Stromal cell of bone marrow (primary cell): ENCODE data around the gene EME1.
A peak's percentile ranks its signal among the peaks of the same experiment; 100 is the strongest.
"Not testable (repeated sequence)": the region's sequence is repeated elsewhere in the genome, so short reads cannot be mapped to it uniquely, and the experiment has no call there.

Source experiments
- DNase-seq: peaks from one replicate; pipeline ENCODE4 v3.0.0-alpha.2; 2012; ENCODE audit warnings: low read depth

The EME1 gene

DNA sequence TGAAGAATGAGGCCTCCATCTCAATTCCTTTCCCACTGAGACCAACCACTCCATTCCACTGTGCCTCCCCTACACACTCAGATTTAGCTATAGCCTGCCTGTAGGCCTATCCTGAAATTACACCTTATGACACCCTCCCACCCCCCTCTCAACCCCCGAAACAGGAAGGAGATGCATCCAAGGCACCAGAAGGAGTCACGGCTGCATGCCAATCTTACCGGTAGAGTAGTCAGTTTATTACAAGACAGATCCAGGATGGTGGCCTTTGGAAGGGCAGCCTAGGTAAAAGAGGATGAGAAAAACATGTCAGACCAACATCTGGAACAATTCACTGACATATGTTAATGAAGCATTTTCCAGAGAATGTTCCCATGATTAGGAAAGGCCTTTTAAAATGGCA lies 21.7 kb downstream of the EME1 start:
- DNase-seq = no peak

DNA sequence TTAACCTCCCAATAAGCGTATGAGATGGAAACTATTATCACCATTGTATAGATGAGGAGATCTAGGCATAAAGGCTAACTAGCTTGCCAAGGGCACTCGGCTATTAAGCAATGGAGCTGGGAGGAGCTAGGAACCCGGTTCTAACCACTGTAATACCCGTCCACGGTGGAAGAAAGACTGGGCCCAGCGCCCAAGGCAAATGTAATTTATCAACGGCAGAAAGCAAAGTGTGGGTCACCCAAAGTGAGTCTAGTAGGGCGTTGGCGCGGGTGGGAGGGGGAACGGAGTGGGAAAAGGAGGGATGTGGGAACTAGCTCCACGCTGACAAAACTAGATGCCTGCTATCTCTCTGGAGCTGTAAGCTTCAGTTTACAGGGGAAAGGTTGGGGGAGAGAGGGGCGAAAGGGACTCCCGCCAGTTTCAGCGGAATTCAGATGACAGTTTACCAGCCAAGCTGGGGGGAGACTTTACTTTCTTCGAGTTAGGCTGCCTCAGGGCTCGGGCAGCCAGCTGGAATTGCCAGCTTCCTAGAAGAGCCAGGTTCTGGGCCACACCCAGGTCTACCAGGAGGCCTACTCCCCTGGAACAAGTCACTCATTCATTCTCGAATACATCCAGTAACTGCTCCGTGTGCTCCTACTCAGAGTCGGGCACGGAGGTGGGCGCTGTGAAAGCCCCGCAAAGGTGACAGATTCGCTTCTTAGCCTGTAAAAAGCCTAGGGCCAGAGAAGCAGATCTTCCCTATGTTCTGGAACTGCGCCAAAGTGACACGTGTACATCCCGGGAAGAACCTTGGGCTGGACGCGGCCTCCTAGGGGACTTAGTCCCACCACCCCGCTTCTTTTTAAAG lies 23.5 kb downstream of the EME1 start:
- peak; percentile 42 for DNase-seq

DNA sequence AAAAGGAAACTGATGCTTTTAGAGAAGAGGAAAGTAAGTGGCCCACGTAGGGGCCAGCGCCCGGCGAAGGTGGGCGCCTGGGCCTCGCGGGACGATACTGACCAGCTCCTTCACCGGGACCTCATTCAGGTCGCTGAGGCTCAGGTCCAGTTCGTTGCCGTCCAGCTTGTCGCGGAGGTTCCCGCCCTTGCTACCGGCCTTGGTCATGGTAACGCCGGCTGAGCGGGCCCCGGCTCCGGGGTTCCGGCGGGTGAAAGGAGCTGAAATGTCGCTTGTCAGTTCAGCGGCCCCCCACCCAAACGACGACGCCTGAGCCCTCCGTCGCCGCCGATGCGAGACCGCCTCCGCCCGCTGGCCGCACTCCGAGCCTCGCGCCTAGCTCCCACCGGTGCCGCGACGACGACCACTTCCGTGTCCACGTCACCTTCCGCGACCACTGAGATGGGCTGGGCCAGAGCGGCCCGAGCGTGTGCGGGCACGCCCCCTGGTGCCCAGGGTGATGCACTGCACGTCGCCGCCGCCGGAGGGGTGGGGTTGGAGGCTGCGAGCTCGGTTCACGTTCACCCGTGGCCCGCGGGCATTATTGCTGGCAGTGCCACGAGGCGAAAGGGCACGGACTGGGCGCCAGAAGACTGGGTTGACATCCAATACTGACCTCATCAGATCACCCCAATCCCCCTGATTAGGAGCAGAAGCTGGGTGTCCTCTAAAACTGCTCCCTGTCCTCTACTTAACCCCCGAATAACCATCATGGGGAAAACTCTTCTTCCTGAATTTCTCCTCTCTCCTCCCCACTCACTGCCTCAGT lies 24.3 kb downstream of the EME1 start, which contains the start of gene LRRC59:
Gene LRRC59, minus strand, starts transcription at position 413 of the 808 bp plus-strand sequence. Its CDS starts 206 bp downstream, at position 207.
- peak; percentile 56 for DNase-seq

GRCh38 chr17:50397919-50398285 lies 24.9 kb downstream of the EME1 start:
- no peak for DNase-seq

GRCh38 chr17:50398672-50399071 lies 25.6 kb downstream of the EME1 start:
- DNase-seq = not testable (repeated sequence)

GRCh38 chr17:50399591-50399990 lies 26.6 kb downstream of the EME1 start:
- not testable (repeated sequence) for DNase-seq

- not testable (repeated sequence) for DNase-seq
Measured at GRCh38 chr17:50405351-50405750, 32.3 kb downstream of the EME1 start.

DNA sequence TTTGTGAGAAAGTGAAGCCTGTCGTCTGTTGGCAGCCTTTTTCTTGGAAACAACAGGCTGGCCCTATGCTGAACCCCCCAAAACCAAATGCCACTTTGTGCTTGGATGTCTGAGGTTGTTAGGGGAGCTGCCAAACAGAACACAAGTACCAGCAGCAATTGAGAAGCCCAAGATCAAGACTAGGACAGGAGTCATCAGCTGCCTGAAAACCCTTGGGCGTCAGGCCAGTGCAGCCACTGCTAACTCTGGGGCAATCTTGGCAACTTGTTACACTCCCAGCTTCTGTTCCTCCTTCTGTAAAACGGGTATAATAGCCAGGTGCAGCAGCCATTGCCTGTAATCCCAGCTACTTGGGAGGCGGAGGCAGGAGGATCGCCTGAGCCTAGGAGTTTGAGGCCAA lies 33.5 kb downstream of the EME1 start:
- DNase-seq = no peak

GRCh38 chr17:50407921-50408320 lies 34.9 kb downstream of the EME1 start:
- DNase-seq = no peak

- DNase-seq = no peak
Measured at GRCh38 chr17:50412188-50412732, 39.2 kb downstream of the EME1 start.

DNA sequence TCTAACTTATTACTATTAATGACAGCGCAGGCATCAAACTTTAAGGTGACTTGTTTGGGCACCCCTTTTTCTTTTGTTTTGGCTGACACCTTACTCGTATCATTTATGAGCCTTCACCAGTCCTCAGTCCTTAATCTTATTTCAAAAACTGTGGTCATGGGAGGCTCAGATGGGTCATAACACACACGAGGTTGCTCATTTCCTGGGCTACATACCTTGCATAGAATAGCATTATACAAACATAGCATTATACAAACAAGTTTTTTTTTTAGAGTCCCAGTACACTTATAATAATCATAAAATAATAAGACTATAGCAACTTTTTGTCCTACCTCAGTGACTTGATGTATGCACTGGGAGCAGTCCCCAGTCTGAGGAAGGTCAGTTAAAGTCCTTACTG lies 41.8 kb downstream of the EME1 start:
- no peak for DNase-seq

DNA sequence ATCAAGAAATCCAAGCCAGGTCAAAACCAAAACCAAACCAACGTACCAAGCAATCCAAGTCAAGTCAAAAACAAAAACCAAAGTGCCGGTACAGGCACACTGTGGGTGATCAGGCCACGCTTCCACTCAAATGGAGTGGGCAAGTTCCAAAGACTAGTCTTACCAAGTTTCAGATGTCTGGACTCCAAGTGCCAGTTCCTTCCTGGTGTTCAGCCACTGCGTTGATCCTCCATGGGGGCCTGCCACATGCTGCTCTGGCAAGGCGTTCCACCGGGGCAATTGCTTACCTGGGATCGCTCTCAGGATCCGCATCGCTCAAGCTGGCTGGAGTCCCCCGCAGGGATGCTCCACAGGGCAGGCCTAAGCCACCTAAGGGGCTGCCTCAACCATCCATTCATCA lies 46.5 kb downstream of the EME1 start:
- not testable (repeated sequence) for DNase-seq

GRCh38 chr17:50420419-50421112 lies 47.5 kb downstream of the EME1 start:
- DNase-seq = peak; percentile 42

- no peak for DNase-seq
Measured at GRCh38 chr17:50421308-50422051, 48.5 kb downstream of the EME1 start.

GRCh38 chr17:50422738-50423137 lies 49.7 kb downstream of the EME1 start:
- DNase-seq = no peak

DNA sequence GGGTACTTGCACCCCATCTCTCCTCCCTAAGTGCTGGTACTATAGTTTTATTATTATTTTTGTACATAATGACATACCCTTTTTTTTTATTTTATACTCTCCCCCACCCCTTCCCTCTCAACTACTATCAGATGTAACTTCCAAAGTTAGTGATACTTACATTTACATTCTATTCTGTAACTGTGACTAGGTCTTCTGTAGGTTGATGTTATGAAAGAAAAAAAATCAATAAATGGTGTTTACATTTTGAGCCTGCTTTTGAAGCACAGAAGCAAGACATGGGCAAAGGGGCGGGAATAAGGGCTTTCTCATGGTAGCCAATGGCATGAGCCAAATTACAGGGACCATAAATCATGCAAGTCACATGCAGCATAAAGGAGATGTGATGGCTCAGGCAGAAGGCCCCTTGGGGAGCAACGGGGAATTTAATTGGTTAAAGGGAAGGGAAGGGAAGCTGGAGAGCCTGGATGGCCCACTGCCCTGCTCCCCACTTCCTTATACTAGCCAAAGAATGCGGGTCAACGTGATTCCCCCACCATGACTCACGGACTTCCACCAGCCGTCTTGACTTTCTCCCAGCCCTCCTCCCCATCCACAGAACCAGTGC lies 50.6 kb downstream of the EME1 start:
- peak; percentile 97 for DNase-seq

GRCh38 chr17:50424246-50424995 lies 51.4 kb downstream of the EME1 start:
- DNase-seq = no peak

- no peak for DNase-seq
Measured at GRCh38 chr17:50424996-50425681, 52.1 kb downstream of the EME1 start.

DNA sequence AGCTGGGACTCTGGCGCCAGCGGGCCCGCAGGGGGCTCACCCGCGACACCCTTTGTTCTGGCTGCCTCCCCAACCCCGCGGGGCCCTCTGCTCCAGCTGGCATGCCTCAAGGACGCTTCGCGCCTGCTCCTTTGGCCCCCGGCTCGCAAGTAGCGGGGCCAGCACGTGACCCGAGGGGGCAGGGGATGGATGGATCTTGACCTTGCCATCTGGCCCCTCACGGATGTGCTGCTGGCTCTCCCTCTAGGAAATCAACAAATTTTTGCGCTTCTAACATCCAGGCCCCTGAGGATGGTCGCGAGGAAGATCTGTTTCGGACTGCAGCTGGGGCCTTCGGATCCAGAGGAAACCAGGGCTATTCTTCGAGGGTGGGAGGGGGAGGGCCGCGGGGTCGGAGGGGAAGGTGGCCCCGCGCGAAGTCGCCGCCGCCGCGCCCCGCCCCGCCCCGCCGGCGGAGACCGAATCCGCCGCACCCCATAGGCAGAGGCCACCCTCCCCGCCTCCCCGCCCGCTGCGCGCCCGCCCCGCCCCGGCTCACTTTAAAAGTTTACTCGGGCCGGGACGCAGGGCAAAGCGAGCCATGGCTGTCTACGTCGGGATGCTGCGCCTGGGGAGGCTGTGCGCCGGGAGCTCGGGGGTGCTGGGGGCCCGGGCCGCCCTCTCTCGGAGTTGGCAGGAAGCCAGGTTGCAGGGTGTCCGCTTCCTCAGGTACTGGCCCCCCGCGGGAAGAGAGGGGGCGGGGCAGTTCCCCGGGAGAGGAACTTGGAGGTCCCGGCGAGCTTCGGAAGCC lies 52.8 kb downstream of the EME1 start, which contains the start of gene ACSF2:
Gene ACSF2, plus strand, starts transcription at position 537 of the 790 bp plus-strand sequence. Its CDS starts 44 bp downstream, at position 581.
- peak; percentile 32 for DNase-seq
